H1 (cell line): ENCODE data around the gene RIIAD1. TPM values are rescaled to one million over a fixed set of nuclear protein-coding genes. Genes with fewer than 3 reads are reported as not detected.

ENCODE experiments used
- CTCF ChIA-PET: fragments of 300-600 bp; sonication (Branson Sonifier 250); formaldehyde crosslinking; loops from one replicate; lab custom pipeline; 2021; ENCODE audit not compliant: partially characterized antibody; lab: Charles Lee
- POLR2A ChIA-PET: fragments of 300-600 bp; sonication (Branson Sonifier 250); formaldehyde crosslinking; loops from one replicate; lab custom pipeline; 2021; ENCODE audit warnings: inconsistent platforms; ENCODE audit not compliant: partially characterized antibody; lab: Charles Lee
- DNase-seq, 2 experiments: peaks; one replicate each; pipeline versions ENCODE4 v3.0.0 to v3.0.0-alpha.2; 2010 to 2022; ENCODE audit warnings: low spot score in 2 of 2, low read depth in 1 of 2, mixed read lengths in 1 of 2
- FAIRE-seq: peaks from 2 replicates; lab custom pipeline; 2011; peaks lifted over from hg19 to GRCh38; lab: Jason Lieb, UNC
- H2AFZ ChIP-seq: 2 replicates; pipeline ENCODE4 v1.8.1; 2012; ENCODE audit warnings: low read length, inconsistent platforms
- H2AK5ac ChIP-seq: 2 replicates; pipeline ENCODE4 v1.6.1; 2013; ENCODE audit warnings: low read depth, low read length
- H2BK120ac ChIP-seq: replicated peaks from 2 replicates; pipeline ENCODE3; 2013; ENCODE audit warnings: low read depth, low read length, inconsistent platforms
- H2BK12ac ChIP-seq: 2 replicates; pipeline ENCODE4 v1.6.1; 2013; ENCODE audit warnings: low read depth, low read length
- H2BK15ac ChIP-seq: 2 replicates; pipeline ENCODE4 v1.6.1; 2013; ENCODE audit warnings: low read length
- H2BK20ac ChIP-seq: 2 replicates; pipeline ENCODE4 v1.6.1; 2013; ENCODE audit warnings: low read length
- H2BK5ac ChIP-seq: 2 replicates; pipeline ENCODE4 v1.6.1; 2013; ENCODE audit warnings: low read depth, low read length
- H3K14ac ChIP-seq: 2 replicates; pipeline ENCODE4 v1.6.1; 2013; ENCODE audit warnings: inconsistent platforms; ENCODE audit not compliant: insufficient read length
- H3K18ac ChIP-seq: 2 replicates; pipeline ENCODE4 v1.6.1; 2013; ENCODE audit warnings: low read length; ENCODE audit errors: extremely low read depth
- H3K23ac ChIP-seq: 2 replicates; pipeline ENCODE4 v1.6.1; 2013; ENCODE audit warnings: inconsistent platforms; ENCODE audit not compliant: insufficient read length
- H3K23me2 ChIP-seq: 2 replicates; pipeline ENCODE4 v1.6.1; 2013; ENCODE audit warnings: low read depth, low read length
- H3K27ac ChIP-seq: 2 replicates; pipeline ENCODE4 v1.6.1; 2011; ENCODE audit warnings: low read depth, low read length, inconsistent platforms
- H3K27me3 ChIP-seq, 4 experiments: replicated peaks in 1 of 4; 1 replicate in 1 of 4; 2 replicates in 3 of 4; pipeline versions ENCODE4 v1.6.1 to v1.8.1; 2011 to 2013; ENCODE audit warnings: low read length in 3 of 4, mild to moderate bottlenecking in 3 of 4, inconsistent platforms in 2 of 4, mixed read lengths in 2 of 4, moderate library complexity in 1 of 4; ENCODE audit not compliant: control insufficient read depth in 3 of 4, insufficient read depth in 3 of 4; ENCODE audit errors: extremely low read depth in 1 of 4
- H3K36me3 ChIP-seq, 4 experiments: 2 replicates each; pipeline versions ENCODE4 v1.6.1 to v1.8.1; 2011 to 2013; ENCODE audit warnings: mild to moderate bottlenecking in 4 of 4, low read length in 3 of 4, moderate library complexity in 2 of 4, control low read depth in 1 of 4, inconsistent platforms in 1 of 4; ENCODE audit not compliant: insufficient read depth in 4 of 4, control insufficient read depth in 2 of 4
- H3K4ac ChIP-seq: replicated peaks from 2 replicates; pipeline ENCODE3; 2013; ENCODE audit warnings: low read length, low read depth, mixed read lengths, inconsistent platforms; ENCODE audit not compliant: insufficient read length
- H3K4me1 ChIP-seq, 4 experiments: replicated peaks in 1 of 4; 1 replicate in 1 of 4; 2 replicates in 3 of 4; pipeline versions ENCODE4 v1.6.1 to v1.8.1; 2011 to 2013; ENCODE audit warnings: low read length in 3 of 4, inconsistent platforms in 2 of 4, mixed read lengths in 1 of 4; ENCODE audit not compliant: insufficient read depth in 4 of 4, control insufficient read depth in 3 of 4
- H3K4me2 ChIP-seq, 2 experiments: 2 replicates each; pipeline versions ENCODE4 v1.6.1 to v1.8.1; 2011 to 2013; ENCODE audit warnings: low read depth in 2 of 2, low read length in 2 of 2, control low read depth in 1 of 2, inconsistent platforms in 1 of 2, mild to moderate bottlenecking in 1 of 2; ENCODE audit not compliant: insufficient read depth in 1 of 2
- H3K4me3 ChIP-seq, 4 experiments: fragments of 200-600, 300-600 bp in 1 of 4; sonication (generic), shearing (Covaris generic), sonication (Bioruptor Twin) in 1 of 4; 2 replicates each; pipeline versions ENCODE4 v1.5.1 to v1.8.1; 2011 to 2016; ENCODE audit warnings: low read length in 4 of 4, low read depth in 3 of 4, control low read depth in 2 of 4, inconsistent platforms in 2 of 4, mild to moderate bottlenecking in 2 of 4, mixed read lengths in 1 of 4, moderate library complexity in 1 of 4; ENCODE audit not compliant: insufficient read depth in 2 of 4; ENCODE audit errors: extremely low read depth in 1 of 4
- H3K56ac ChIP-seq: replicated peaks from 2 replicates; pipeline ENCODE3; 2013; ENCODE audit warnings: low read depth, mild to moderate bottlenecking, mixed read lengths, low read length, inconsistent platforms; ENCODE audit not compliant: insufficient read length
- H3K79me1 ChIP-seq: 2 replicates; pipeline ENCODE4 v1.6.1; 2013; ENCODE audit warnings: low read depth, low read length, control low read depth
- H3K79me2 ChIP-seq, 2 experiments: 2 replicates each; pipeline versions ENCODE4 v1.6.1 to v1.8.1; 2012 to 2013; ENCODE audit warnings: low read length in 2 of 2, mild to moderate bottlenecking in 2 of 2, inconsistent platforms in 1 of 2; ENCODE audit not compliant: insufficient read depth in 2 of 2, control insufficient read depth in 1 of 2
- H3K9ac ChIP-seq, 4 experiments: replicated peaks in 1 of 4; 1 replicate in 1 of 4; 2 replicates in 3 of 4; pipeline versions ENCODE4 v1.6.1 to v1.8.1; 2011 to 2013; ENCODE audit warnings: low read depth in 3 of 4, low read length in 3 of 4, control low read depth in 2 of 4, mild to moderate bottlenecking in 2 of 4, moderate library complexity in 2 of 4, inconsistent platforms in 1 of 4; ENCODE audit errors: extremely low read depth in 1 of 4
- H3K9me3 ChIP-seq, 2 experiments: 2 replicates each; pipeline versions ENCODE4 v1.6.1 to v1.8.1; 2012 to 2013; ENCODE audit warnings: mild to moderate bottlenecking in 2 of 2, moderate library complexity in 2 of 2, control low read depth in 1 of 2, inconsistent platforms in 1 of 2, low read depth in 1 of 2, low read length in 1 of 2, mixed read lengths in 1 of 2; ENCODE audit not compliant: insufficient read depth in 2 of 2
- H4K20me1 ChIP-seq, 2 experiments: replicated peaks in 1 of 2; 2 replicates each; pipeline versions ENCODE3 to v1.8.1; 2011 to 2013; ENCODE audit warnings: inconsistent platforms in 2 of 2, low read length in 2 of 2, mild to moderate bottlenecking in 1 of 2; ENCODE audit not compliant: insufficient read depth in 2 of 2, control insufficient read depth in 1 of 2
- H4K5ac ChIP-seq: 2 replicates; pipeline ENCODE4 v1.6.1; 2013; ENCODE audit warnings: low read length, low read depth, mixed read lengths, inconsistent platforms; ENCODE audit not compliant: insufficient read length
- H4K8ac ChIP-seq: 2 replicates; pipeline ENCODE4 v1.8.0; 2013; ENCODE audit warnings: mild to moderate bottlenecking, moderate library complexity, low read length, inconsistent platforms; ENCODE audit not compliant: insufficient read depth; ENCODE audit errors: extremely low read depth
- H4K91ac ChIP-seq: replicated peaks from 2 replicates; pipeline ENCODE3; 2013; ENCODE audit warnings: low read length, mixed read lengths, inconsistent platforms; ENCODE audit not compliant: insufficient read length
- ASH2L ChIP-seq: fragments of 200-600, 300-600 bp; sonication (generic); IDR thresholded peaks from one replicate; pipeline ENCODE4 v1.7.1; 2017; ENCODE audit warnings: low read length
- BCL11A ChIP-seq, 2 experiments: IDR thresholded peaks; one replicate each; pipeline ENCODE4 v1.6.1; 2011; ENCODE audit warnings: low read depth in 2 of 2, low read length in 2 of 2, mild to moderate bottlenecking in 2 of 2
- BRCA1 ChIP-seq: IDR thresholded peaks from 2 replicates; pipeline ENCODE4 v1.6.1; 2012; ENCODE audit warnings: low read depth, low read length, improper control_type of control experiment
- CBX8 ChIP-seq: fragments of 300-800, 300-1000 bp; sonication (generic); IDR thresholded peaks from 2 replicates; pipeline ENCODE4 v1.7.1; 2016; ENCODE audit warnings: low read depth, low read length, borderline replicate concordance
- CHD2 ChIP-seq: IDR thresholded peaks from 2 replicates; pipeline ENCODE4 v1.6.1; 2012; ENCODE audit warnings: low read length, improper control_type of control experiment
- EZH2 ChIP-seq: fragments of 200-600 bp; sonication (generic); IDR thresholded peaks from 2 replicates; pipeline ENCODE4 v1.7.1; 2012; ENCODE audit warnings: low read depth, mild to moderate bottlenecking, moderate library complexity, low read length, inconsistent platforms; ENCODE audit not compliant: severe bottlenecking
- HDAC6 ChIP-seq: IDR thresholded peaks from one replicate; pipeline ENCODE4 v1.7.1; 2012; ENCODE audit warnings: low read depth, mild to moderate bottlenecking, inconsistent platforms, low read length, moderate library complexity
- POLR2AphosphoS5 ChIP-seq: IDR thresholded peaks from 2 replicates; pipeline ENCODE4 v1.6.1; 2011; ENCODE audit warnings: low read depth, low read length
- SIRT6 ChIP-seq: IDR thresholded peaks from one replicate; pipeline ENCODE4 v1.7.1; 2012; ENCODE audit warnings: low read length, inconsistent platforms
- SIX5 ChIP-seq: IDR thresholded peaks from 2 replicates; pipeline ENCODE4 v1.6.1; 2011; ENCODE audit warnings: mild to moderate bottlenecking, low read depth, low read length
- SP2 ChIP-seq: IDR thresholded peaks from 2 replicates; pipeline ENCODE4 v1.6.1; 2012; ENCODE audit warnings: mild to moderate bottlenecking, low read length, inconsistent platforms
- TAF1 ChIP-seq: IDR thresholded peaks from 2 replicates; pipeline ENCODE4 v1.6.1; 2011; ENCODE audit warnings: mild to moderate bottlenecking, low read depth, low read length
- TBP ChIP-seq: IDR thresholded peaks from 2 replicates; pipeline ENCODE4 v1.6.1; 2011; ENCODE audit warnings: low read depth, low read length, improper control_type of control experiment
- TEAD4 ChIP-seq: IDR thresholded peaks from 2 replicates; pipeline ENCODE4 v1.6.1; 2012; ENCODE audit warnings: low read depth, low read length, inconsistent platforms, mixed read lengths
- WGBS, 2 experiments: shearing (Covaris generic) in 1 of 2; methylation state at CpG; one replicate each; pipeline versions ENCODE4 v1.1.6 to v1.1.7; 2013 to 2015; ENCODE audit warnings: low lambda C conversion rate in 2 of 2, mixed read lengths in 2 of 2, inconsistent platforms in 1 of 2, low coverage in 1 of 2, missing lambda C conversion rate in 1 of 2; ENCODE audit not compliant: insufficient replicate concordance in 2 of 2, insufficient coverage in 1 of 2, insufficient read length in 1 of 2; ENCODE audit errors: extremely low coverage in 1 of 2, missing lambda C conversion rate in 1 of 2; 5-methylcytosine and 5-hydroxymethylcytosine counted together
- polyA plus RNA-seq, 7 experiments: library from polyadenylated mRNA; depleted of rRNA in 3 of 7; stranded (reverse) in 5 of 7; unstranded in 2 of 7; fragments of >200 nt in 5 of 7; fragments of 200-250 nt in 2 of 7; gene quantifications; 1 replicate in 5 of 7; 2 replicates in 1 of 7; 4 replicates in 1 of 7; pipeline versions ENCODE4 v1.2.1 to v1.2.3, GENCODE V29; 2011 to 2013; ENCODE audit warnings: missing spikeins in 2 of 7, mixed read lengths in 2 of 7
- total RNA-seq: library from RNA; stranded (reverse); fragmentation: NEBNext Ultra II Directional; extraction: Animal tissue kit (Norgen Biotek cat#: 25700); gene quantifications from 2 replicates; pipeline ENCODE4 v1.2.1, GENCODE V29; 2021

The RIIAD1 gene
- total and polyA plus RNA-seq, 2 of the 8 experiments (the other 6 are each of a cell fraction or from before 2014, with no cell fraction given): not detected

DNA sequence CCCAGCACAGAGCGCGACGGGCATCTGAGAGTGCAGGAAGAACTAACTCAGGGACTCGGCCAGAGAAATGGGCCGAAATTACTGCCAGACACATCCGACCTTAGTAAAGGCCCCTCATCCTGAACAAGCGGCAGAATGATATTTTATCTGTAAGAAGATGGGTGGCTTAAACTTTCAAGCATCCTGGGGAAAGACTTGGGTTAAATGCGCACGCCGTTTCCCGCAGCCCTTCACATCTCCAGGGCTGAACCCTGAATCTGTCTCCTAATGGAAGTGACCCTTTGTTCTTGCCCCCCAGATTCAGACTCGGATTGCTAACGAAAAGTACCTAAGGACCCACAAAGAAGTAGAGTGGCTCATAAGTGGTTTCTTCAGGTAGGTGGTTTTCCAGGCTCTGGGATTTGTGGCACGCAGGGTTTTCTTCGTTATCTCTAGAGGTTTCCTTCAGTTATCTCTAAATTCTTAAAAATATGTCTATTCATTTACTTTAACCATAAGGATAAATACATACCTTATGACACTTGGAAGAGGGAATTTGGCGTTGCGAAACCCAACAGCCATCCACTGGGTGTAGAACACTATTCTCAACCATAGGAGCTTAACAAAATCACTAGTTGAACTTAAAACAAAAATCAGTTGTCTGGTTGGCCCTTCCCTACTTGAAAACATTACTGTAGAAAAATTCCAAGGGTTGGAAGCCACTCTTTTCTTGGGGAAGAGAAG is 627 bp downstream of the RIIAD1 start:
- Histone ChIP-seq H3K4ac (no peak overlapping the region), H3K23me2 (peaks cover 5% of the 10 kb centered on the region; the same call in 1 of the 2 replicates), H4K8ac (no peak overlapping the region), H3K79me2 (no peaks in the 10 kb centered on the region), H2BK120ac (no peak overlapping the region), H2BK5ac (no peak overlapping the region), H3K27me3 (peaks cover 6 to 34% (median 28%) of the 10 kb centered on the region in 4 experiments), H3K36me3 (no peaks in the 10 kb centered on the region), H3K18ac (no peak overlapping the region), H3K4me3 (peak overlapping the region; percentile 55 to 85 (median 60)), H2AFZ (0 out of 2 replicates have a peak overlapping the region, but pooled peaks have one; percentile 28), H2BK20ac (no peak overlapping the region), H3K9ac (no peak overlapping the region), H4K5ac (no peak overlapping the region), H3K27ac (no peak overlapping the region), H3K4me1 (peaks cover 2 to 8% (median 4%) of the 10 kb centered on the region in 4 experiments), H4K91ac (no peak overlapping the region), H2BK15ac (no peak overlapping the region), H2BK12ac (no peak overlapping the region), H3K4me2 (peak overlapping the region; percentile 60 to 76), H2AK5ac (no peak overlapping the region), H3K79me1 (no peaks in the 10 kb centered on the region; the same call in 1 of the 2 replicates), H3K9me3 (no peaks in the 10 kb centered on the region), H4K20me1 (peaks cover 0 to 1% of the 10 kb centered on the region in 2 experiments), H3K56ac (no peak overlapping the region), H3K14ac (no peak overlapping the region), H3K23ac (no peak overlapping the region)
- 36% methylated on average over 17 of the region's 17 CpGs; no CpG with 5 or more reads in 1 of the 2 experiments for WGBS, 2 experiments
- DNase-seq (no peak), FAIRE-seq (no peak)
- CTCF ChIA-PET: interaction anchor here (1.3 to 4.4 kb wide), 6 partner anchors 12 to 107 kb away, joined by 4 to 23 read pairs (median 6); no protein-coding TSS in a partner anchor
- POLR2A ChIA-PET: interaction anchor here (1.0 to 1.8 kb wide), 2 partner anchors 10 to 182 kb away, joined by 5 to 6 read pairs; partner anchors contain the start of gene TUFT1
- peak; percentile 46 for TF ChIP-seq EZH2
- no peak for TF ChIP-seq POLR2AphosphoS5
- TF ChIP-seq SIRT6: no peak
- no peak for TF ChIP-seq HDAC6
- TF ChIP-seq TBP: no peak
- TF ChIP-seq SIX5: no peak
- no peak for TF ChIP-seq TAF1
- TF ChIP-seq TEAD4: no peak
- no peak for TF ChIP-seq ASH2L
- no peak for TF ChIP-seq BCL11A (IDR thresholded peaks at IDR 0.05; ENCODE audit: low read depth in 2 of 2, low read length in 2 of 2)
- no peak for TF ChIP-seq CHD2
- no peak for TF ChIP-seq SP2
- no peak for TF ChIP-seq CBX8
- TF ChIP-seq BRCA1: no peak
